Lung (tissue), 12 donors: ENCODE data around the gene EZR. TPM values are rescaled to one million over a fixed set of nuclear protein-coding genes. Genes with fewer than 3 reads are reported as not detected.

Experiments used
- ATAC-seq: fragments of 200-7000 bp; cut with Tn5 transposase; one replicate; pipeline ENCODE4 v1.9.1; 2020; ENCODE audit warnings: moderate number of reproducible peaks; ENCODE audit not compliant: insufficient read depth, low FRiP score
- DNase-seq, 3 donors: peaks; one replicate each; pipeline ENCODE4 v3.0.0-alpha.2; 2013 to 2017
- H3K27ac ChIP-seq, 2 donors: one replicate each; pipeline ENCODE4 v1.5.1; 2013; ENCODE audit warnings: mild to moderate bottlenecking in 2 of 2, moderate library complexity in 2 of 2, control low read depth in 1 of 2, inconsistent platforms in 1 of 2, low read depth in 1 of 2, low read length in 1 of 2
- H3K27me3 ChIP-seq, 3 donors: one replicate each; pipeline ENCODE4 v1.5.1; 2013; ENCODE audit warnings: low read length in 2 of 3; ENCODE audit not compliant: control insufficient read depth in 3 of 3, insufficient read depth in 3 of 3
- H3K36me3 ChIP-seq, 4 donors: one replicate each; pipeline ENCODE4 v1.5.1; 2013; ENCODE audit warnings: low read length in 4 of 4, mild to moderate bottlenecking in 1 of 4, moderate library complexity in 1 of 4; ENCODE audit not compliant: control insufficient read depth in 4 of 4, insufficient read depth in 4 of 4
- H3K4me1 ChIP-seq, 5 donors: one replicate each; pipeline ENCODE4 v1.5.1; 2013; ENCODE audit warnings: low read length in 5 of 5, mild to moderate bottlenecking in 2 of 5, moderate library complexity in 1 of 5; ENCODE audit not compliant: control insufficient read depth in 5 of 5, insufficient read depth in 5 of 5
- H3K4me3 ChIP-seq: one replicate; pipeline ENCODE4 v1.5.1; 2013; ENCODE audit warnings: mild to moderate bottlenecking, control low read depth, moderate library complexity
- H3K9ac ChIP-seq, 2 donors: one replicate each; pipeline ENCODE4 v1.5.1; 2013; ENCODE audit warnings: low read length in 2 of 2, control low read depth in 1 of 2; ENCODE audit not compliant: insufficient read depth in 1 of 2
- H3K9me3 ChIP-seq, 4 donors: one replicate each; pipeline ENCODE4 v1.5.1; 2013; ENCODE audit warnings: low read length in 3 of 4, mild to moderate bottlenecking in 1 of 4, moderate library complexity in 1 of 4; ENCODE audit not compliant: control insufficient read depth in 4 of 4, insufficient read depth in 3 of 4
- CTCF ChIP-seq: IDR thresholded peaks from 2 replicates; pipeline ENCODE4 v1.5.1; 2012; ENCODE audit warnings: mild to moderate bottlenecking; ENCODE audit errors: control extremely low read depth, extremely low read depth
- WGBS, 2 donors: extraction: QIAGEN DNeasy Blood & Tissue Kit; methylation state at CpG; one replicate each; pipeline ENCODE4 v1.1.7; 2013; 5-methylcytosine and 5-hydroxymethylcytosine counted together
- polyA plus RNA-seq, 2 donors: library from polyadenylated mRNA; stranded (reverse); fragments of 200-250 nt; gene quantifications; one replicate each; pipeline ENCODE4 v1.2.1, GENCODE V29; 2013
- total RNA-seq, 2 donors: library from RNA; depleted of rRNA in 1 of 2; stranded (reverse); fragments of >200 nt in 1 of 2; gene quantifications; one replicate each; pipeline ENCODE4 v1.2.1, GENCODE V29; 2014 to 2021
- donor health status: control.
- donor health status: control.
- donor health status: Bipolar disorder and iron deficiency.
- donor health status: healthy.
- donor health status: DM: yes; HTN: yes; CAD: no.

EZR gene
- total and polyA plus RNA-seq, 4 donors, result 168 to 452 (median 198) TPM

- Histone ChIP-seq H3K27me3 (no peaks in the 10 kb centered on the region), H3K4me1 (no peaks in the 10 kb centered on the region), H3K9ac (no peak overlapping the region), H3K4me3 (no peak overlapping the region), H3K27ac (peak overlapping the region in 1 of 2 donors; percentile 8), H3K36me3 (peaks cover 42 to 72% (median 62%) of the 10 kb centered on the region in 4 donors), H3K9me3 (no peaks in the 10 kb centered on the region)
- no peak for DNase-seq
- no peak for TF ChIP-seq CTCF
- ATAC-seq, result no peak
- 90% methylated on average over 16 of the region's 16 CpGs for WGBS, 2 donors
These were observed 47.6 kb downstream of the EZR start for GRCh38 chr6:158771399-158772152.

- no peak overlapping the region for H3K9ac ChIP-seq
- no peaks in the 10 kb centered on the region for H3K4me1 ChIP-seq
- 76 to 90% methylated on average over 21 of the region's 21 CpGs for WGBS, 2 donors
- H3K4me3 ChIP-seq, result no peak overlapping the region
- DNase-seq, result no peak
- no peak for ATAC-seq
- no peaks in the 10 kb centered on the region for H3K9me3 ChIP-seq
- H3K27me3 ChIP-seq, result no peaks in the 10 kb centered on the region
- TF ChIP-seq CTCF, result no peak
- no peak overlapping the region for H3K27ac ChIP-seq
- peaks cover 40 to 72% (median 59%) of the 10 kb centered on the region in 4 donors for H3K36me3 ChIP-seq
These were observed 48.4 kb downstream of the EZR start for GRCh38 chr6:158770533-158771330.

- H3K9me3 ChIP-seq, result no peaks in the 10 kb centered on the region
- no peaks in the 10 kb centered on the region for H3K27me3 ChIP-seq
- peaks cover 38 to 73% (median 60%) of the 10 kb centered on the region in 4 donors for H3K36me3 ChIP-seq
- H3K27ac ChIP-seq, result no peak overlapping the region
- DNase-seq (no peak), ATAC-seq (no peak)
- 93% methylated on average over 18 of the region's 18 CpGs for WGBS, 2 donors
- no peak overlapping the region for H3K4me3 ChIP-seq
- no peak for TF ChIP-seq CTCF
- no peaks in the 10 kb centered on the region for H3K4me1 ChIP-seq
- H3K9ac ChIP-seq, result no peak overlapping the region
These were observed 49.3 kb downstream of the EZR start for GRCh38 chr6:158769771-158770432.
